RWPE2 (cell line): Measurements from ENCODE around the gene AP2B1.

ENCODE experiments used
- ATAC-seq: fragments of 200-7000 bp; cut with Tn5 transposase; 3 replicates; pipeline ENCODE4 v1.9.1; 2021; ENCODE audit warnings: low read depth
- DNase-seq: peaks from one replicate; pipeline ENCODE4 v3.0.0-alpha.2; 2020; ENCODE audit warnings: low spot score
- H3K27ac ChIP-seq: fragments of 450-650 bp; 2 replicates; pipeline ENCODE4 v1.5.1; 2017; ENCODE audit warnings: mild to moderate bottlenecking; ENCODE audit not compliant: poor library complexity, severe bottlenecking
- H3K27me3 ChIP-seq: fragments of 250-450 bp; sonication (Bioruptor Pico); 2 replicates; pipeline ENCODE4 v1.5.1; 2021; ENCODE audit warnings: mild to moderate bottlenecking, moderate library complexity; ENCODE audit not compliant: insufficient read depth, poor library complexity, severe bottlenecking
- H3K36me3 ChIP-seq: fragments of 250-450 bp; sonication (Bioruptor Pico); 2 replicates; pipeline ENCODE4 v1.5.1; 2020; ENCODE audit warnings: low read depth, mild to moderate bottlenecking, moderate library complexity
- H3K4me1 ChIP-seq: fragments of 250-450 bp; sonication (Bioruptor Pico); 2 replicates; pipeline ENCODE4 v1.5.1; 2021; ENCODE audit warnings: mild to moderate bottlenecking, moderate library complexity; ENCODE audit not compliant: insufficient read depth, poor library complexity, severe bottlenecking
- H3K4me3 ChIP-seq: fragments of 250-450 bp; sonication (Bioruptor Pico); 2 replicates; pipeline ENCODE4 v1.5.1; 2021; ENCODE audit warnings: mild to moderate bottlenecking, moderate library complexity; ENCODE audit not compliant: severe bottlenecking
- H3K9me3 ChIP-seq: fragments of 250-450 bp; sonication (Bioruptor Pico); 2 replicates; pipeline ENCODE4 v1.5.1; 2021; ENCODE audit warnings: mild to moderate bottlenecking, moderate library complexity; ENCODE audit not compliant: severe bottlenecking
- TF ChIP-seq, protein P1 (sequence below): fragments of 450-650 bp; IDR thresholded peaks from one replicate; pipeline ENCODE4 v1.5.1; 2017; ENCODE audit warnings: mild to moderate bottlenecking, moderate library complexity; ENCODE audit not compliant: poor library complexity, severe bottlenecking

AP2B1 gene

DNA sequence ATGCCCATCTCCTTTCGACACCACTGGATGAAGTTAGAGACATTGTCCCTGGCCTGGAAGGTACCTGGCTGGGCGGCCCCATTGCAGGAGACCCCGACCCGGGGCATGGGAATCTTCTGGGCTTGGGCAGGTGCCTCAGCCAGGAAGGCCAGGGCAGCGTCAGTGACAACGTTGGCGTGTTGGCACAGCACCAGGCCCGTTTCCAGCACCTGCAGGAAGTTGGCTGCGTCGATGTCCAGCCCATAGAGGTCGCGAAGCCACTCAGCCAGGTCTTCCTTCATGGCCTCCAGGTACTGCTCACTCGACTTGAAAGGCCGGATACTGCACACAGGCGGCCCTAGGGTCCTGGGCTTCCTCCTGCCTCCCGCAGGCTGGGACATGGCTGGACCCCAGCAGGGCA, 165.3 kb downstream of the AP2B1 start:
- H3K4me1 ChIP-seq, result peaks cover 10% of the 10 kb centered on the region
- H3K36me3 ChIP-seq, result no peaks in the 10 kb centered on the region
- DNase-seq, result no peak
- no peak overlapping the region for H3K27ac ChIP-seq
- no peaks in the 10 kb centered on the region for H3K27me3 ChIP-seq
- H3K9me3 ChIP-seq, result no peaks in the 10 kb centered on the region
- H3K4me3 ChIP-seq, result no peak overlapping the region
- ATAC-seq, result no peak
- TF ChIP-seq, protein P1, sequence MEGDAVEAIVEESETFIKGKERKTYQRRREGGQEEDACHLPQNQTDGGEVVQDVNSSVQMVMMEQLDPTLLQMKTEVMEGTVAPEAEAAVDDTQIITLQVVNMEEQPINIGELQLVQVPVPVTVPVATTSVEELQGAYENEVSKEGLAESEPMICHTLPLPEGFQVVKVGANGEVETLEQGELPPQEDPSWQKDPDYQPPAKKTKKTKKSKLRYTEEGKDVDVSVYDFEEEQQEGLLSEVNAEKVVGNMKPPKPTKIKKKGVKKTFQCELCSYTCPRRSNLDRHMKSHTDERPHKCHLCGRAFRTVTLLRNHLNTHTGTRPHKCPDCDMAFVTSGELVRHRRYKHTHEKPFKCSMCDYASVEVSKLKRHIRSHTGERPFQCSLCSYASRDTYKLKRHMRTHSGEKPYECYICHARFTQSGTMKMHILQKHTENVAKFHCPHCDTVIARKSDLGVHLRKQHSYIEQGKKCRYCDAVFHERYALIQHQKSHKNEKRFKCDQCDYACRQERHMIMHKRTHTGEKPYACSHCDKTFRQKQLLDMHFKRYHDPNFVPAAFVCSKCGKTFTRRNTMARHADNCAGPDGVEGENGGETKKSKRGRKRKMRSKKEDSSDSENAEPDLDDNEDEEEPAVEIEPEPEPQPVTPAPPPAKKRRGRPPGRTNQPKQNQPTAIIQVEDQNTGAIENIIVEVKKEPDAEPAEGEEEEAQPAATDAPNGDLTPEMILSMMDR, result no peak

DNA sequence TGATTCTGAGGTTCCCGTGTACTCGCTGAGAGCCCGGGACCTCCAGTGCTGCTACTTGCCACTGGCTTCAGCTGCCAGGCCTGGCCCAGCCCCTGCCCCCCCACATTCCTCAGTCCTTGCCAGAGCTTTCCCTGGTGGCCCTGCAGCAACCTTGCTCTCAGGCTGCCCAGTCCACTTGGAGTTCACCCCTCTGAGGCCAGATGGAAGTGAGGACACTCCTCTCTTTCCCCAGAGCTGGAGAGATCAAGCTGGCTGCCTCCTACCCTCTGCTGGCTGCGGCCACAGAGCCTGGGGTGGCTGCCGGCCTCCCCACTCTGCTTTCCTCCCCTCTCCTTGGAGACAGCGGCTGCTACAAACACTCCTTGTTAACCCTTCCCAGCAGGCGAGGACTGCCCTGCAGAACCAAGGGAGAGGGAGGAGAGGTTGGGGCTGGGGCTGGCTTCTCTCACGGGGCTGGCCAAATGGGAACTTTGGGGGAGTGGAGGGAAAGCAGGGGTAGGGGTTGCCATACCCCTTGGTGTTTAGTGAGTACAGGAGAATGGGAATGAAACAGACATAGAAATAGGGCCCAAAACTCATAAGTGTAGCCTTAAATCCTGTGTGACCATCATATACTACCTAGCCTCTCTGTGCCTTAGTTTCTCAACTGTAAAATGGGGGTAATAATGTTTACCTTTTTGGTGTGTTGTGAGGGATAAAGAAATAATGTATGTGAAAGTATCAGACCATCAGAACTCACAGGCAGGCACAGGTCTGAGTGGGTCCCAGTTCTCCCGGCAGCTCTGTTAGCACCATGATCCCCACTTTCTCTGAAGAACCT, 166.0 kb downstream of the AP2B1 start, which contains the start of gene GAS2L2:
Gene GAS2L2 (minus strand): TSS at position 295 of the 820 bp plus-strand sequence. CDS start 389 bp downstream, outside the sequence.
- Histone ChIP-seq H3K36me3 (no peaks in the 10 kb centered on the region), H3K27ac (no peak within 1 kb of the TSS), H3K27me3 (no peaks in the 10 kb centered on the region), H3K4me1 (peaks cover 4% of the 10 kb centered on the region), H3K9me3 (no peaks in the 10 kb centered on the region), H3K4me3 (no peak within 1 kb of the TSS)
- TF ChIP-seq, protein P1, result no peak
- no peak for DNase-seq
- ATAC-seq, result no peak

DNA sequence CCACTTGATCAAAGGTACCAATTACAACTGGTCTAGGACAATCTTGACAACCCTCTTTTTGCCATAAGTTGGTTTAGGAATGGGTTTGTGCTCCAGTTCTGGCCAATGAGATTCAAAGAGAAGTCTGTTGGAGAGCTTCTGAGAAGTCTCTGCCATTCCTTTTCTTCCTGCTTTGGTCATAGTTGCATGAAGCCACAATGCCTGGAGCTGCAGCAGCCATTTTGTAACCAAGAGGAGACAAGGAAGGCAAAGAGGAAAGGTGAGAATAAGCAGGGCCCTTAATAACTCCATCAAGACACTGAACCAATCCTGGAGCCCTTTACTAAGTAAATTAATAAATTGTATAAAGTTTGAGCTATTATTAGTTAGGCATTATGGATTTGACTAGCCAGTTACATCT, 170.1 kb downstream of the AP2B1 start:
- no peak overlapping the region for H3K4me3 ChIP-seq
- DNase-seq, result no peak
- ATAC-seq, result no peak

DNA sequence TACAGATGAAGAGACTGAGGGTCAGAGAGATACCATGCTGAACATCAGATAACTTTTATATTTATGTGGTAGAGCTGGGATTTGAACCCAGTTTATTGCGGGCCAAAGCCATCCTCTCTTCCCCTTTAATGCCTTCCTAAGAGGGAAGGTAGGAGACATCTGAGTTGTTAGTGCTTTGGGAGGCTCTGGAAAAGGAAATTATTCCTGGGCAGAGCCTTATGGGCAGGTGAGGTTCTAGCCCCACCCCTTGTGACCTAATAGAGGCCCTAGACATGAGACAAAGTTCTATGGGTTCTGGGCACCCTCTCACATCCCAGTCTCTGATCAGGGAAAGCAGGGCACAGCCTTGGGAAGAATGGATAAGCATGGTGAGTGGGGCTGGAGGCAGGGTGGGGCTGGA, 173.5 kb downstream of the AP2B1 start, which contains the start of gene C17orf50:
Gene C17orf50 (plus strand): TSS at position 301 of the 400 bp plus-strand sequence. CDS start 55 bp downstream, at position 356.
- H3K9me3 ChIP-seq, result no peaks in the 10 kb centered on the region
- DNase-seq (no peak), ATAC-seq (no peak)
- TF ChIP-seq, protein P1, result no peak
- no peaks in the 10 kb centered on the region for H3K36me3 ChIP-seq
- no peak within 1 kb of the TSS for H3K4me3 ChIP-seq
- no peaks in the 10 kb centered on the region for H3K27me3 ChIP-seq
- H3K27ac ChIP-seq, result no peak within 1 kb of the TSS
- H3K4me1 ChIP-seq, result no peaks in the 10 kb centered on the region

More for the DNA sequence above, 170.1 kb downstream of the AP2B1 start:
- H3K27me3 ChIP-seq, result no peaks in the 10 kb centered on the region
- H3K9me3 ChIP-seq, result no peaks in the 10 kb centered on the region
- no peaks in the 10 kb centered on the region for H3K4me1 ChIP-seq
- no peak overlapping the region for H3K27ac ChIP-seq
- H3K36me3 ChIP-seq, result no peaks in the 10 kb centered on the region
- TF ChIP-seq, protein P1, result no peak

DNA sequence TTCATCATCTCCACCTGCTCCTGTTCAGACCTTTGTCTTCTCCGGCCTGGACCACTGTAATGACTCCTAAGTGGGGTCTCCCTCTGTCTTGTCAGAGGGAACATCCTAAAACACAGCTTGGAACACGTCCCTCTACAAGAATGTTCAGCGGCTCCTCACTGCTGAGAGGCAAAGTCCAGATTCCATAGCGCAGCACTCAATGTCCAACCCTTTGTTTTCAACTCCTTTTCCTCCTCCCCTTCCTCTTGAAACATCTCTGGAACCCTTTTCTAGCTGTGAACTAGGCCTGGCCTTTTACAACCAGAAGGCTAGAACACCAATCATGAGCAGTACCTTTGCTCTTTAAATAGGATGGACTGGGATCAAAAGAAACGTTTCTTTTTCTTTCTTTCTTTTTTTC, 174.5 kb downstream of the AP2B1 start:
- H3K27ac ChIP-seq, result no peak overlapping the region
- no peaks in the 10 kb centered on the region for H3K27me3 ChIP-seq
- no peaks in the 10 kb centered on the region for H3K36me3 ChIP-seq
- H3K4me1 ChIP-seq, result no peaks in the 10 kb centered on the region
- TF ChIP-seq, protein P1, result no peak
- DNase-seq, result no peak
- ATAC-seq, result no peak
- H3K4me3 ChIP-seq, result no peak overlapping the region
- H3K9me3 ChIP-seq, result no peaks in the 10 kb centered on the region
